SK-N-SH treated with all-trans-retinoic acid at 6 μM for 48 hours (cell line): Measurements from ENCODE around the gene SP7.

Experiments used
- ATAC-seq: fragments of 200-7000 bp; cut with Tn5 transposase; 3 replicates; pipeline ENCODE4 v1.9.1; 2020; ENCODE audit warnings: mild to moderate bottlenecking, moderate library complexity
- ARNTL ChIP-seq: fragments of 450-650 bp; formaldehyde crosslinking; IDR thresholded peaks from 2 replicates; pipeline ENCODE4 v1.5.0; 2020; ENCODE audit warnings: low read depth, mild to moderate bottlenecking, moderate library complexity, borderline replicate concordance
- BACH2 ChIP-seq: fragments of 250-450 bp; sonication (Bioruptor Pico); IDR thresholded peaks from 2 replicates; pipeline ENCODE4 v1.9.0; 2021; ENCODE audit warnings: mild to moderate bottlenecking, borderline replicate concordance
- CREB5 ChIP-seq: fragments of 250-450 bp; sonication (Bioruptor Pico); IDR thresholded peaks from 2 replicates; pipeline ENCODE4 v1.5.1; 2020; ENCODE audit warnings: low read depth, mild to moderate bottlenecking, moderate library complexity
- CSDC2 ChIP-seq: fragments of 250-450 bp; sonication (Bioruptor Pico); IDR thresholded peaks from 2 replicates; pipeline ENCODE4 v1.5.0; 2020; ENCODE audit warnings: mild to moderate bottlenecking, moderate library complexity
- CSRNP3 ChIP-seq: fragments of 250-450 bp; sonication (Bioruptor Pico); IDR thresholded peaks from 2 replicates; pipeline ENCODE4 v1.5.1; 2021; ENCODE audit warnings: mild to moderate bottlenecking, moderate library complexity
- ESRRG ChIP-seq: fragments of 250-450 bp; sonication (Bioruptor Pico); IDR thresholded peaks from 2 replicates; pipeline ENCODE4 v1.6.1; 2021; ENCODE audit warnings: mild to moderate bottlenecking
- GLIS3 ChIP-seq: fragments of 250-450 bp; sonication (Bioruptor Pico); IDR thresholded peaks from 2 replicates; pipeline ENCODE4 v1.5.0; 2020; ENCODE audit warnings: mild to moderate bottlenecking, moderate library complexity
- ISL1 ChIP-seq: fragments of 250-450 bp; sonication (Bioruptor Pico); IDR thresholded peaks from 2 replicates; pipeline ENCODE4 v2.1.2; 2022; ENCODE audit warnings: mild to moderate bottlenecking, moderate library complexity
- OSR1 ChIP-seq: fragments of 250-450 bp; sonication (Bioruptor Pico); IDR thresholded peaks from 2 replicates; pipeline ENCODE4 v1.8.0; 2022; ENCODE audit warnings: moderate library complexity, mild to moderate bottlenecking, inconsistent platforms
- POU6F1 ChIP-seq: fragments of 250-450 bp; sonication (Bioruptor Pico); IDR thresholded peaks from 2 replicates; pipeline ENCODE4 v1.8.0; 2021; ENCODE audit warnings: low read depth, mild to moderate bottlenecking, moderate library complexity, borderline replicate concordance
- PPARA ChIP-seq: fragments of 250-450 bp; sonication (Bioruptor Pico); IDR thresholded peaks from 2 replicates; pipeline ENCODE4 v1.5.0; 2020; ENCODE audit warnings: mild to moderate bottlenecking, borderline replicate concordance
- RARB ChIP-seq: fragments of 250-450 bp; sonication (Bioruptor Pico); IDR thresholded peaks from 2 replicates; pipeline ENCODE4 v1.8.0; 2021; ENCODE audit warnings: mild to moderate bottlenecking, moderate library complexity
- SNAI2 ChIP-seq: fragments of 250-450 bp; sonication (Bioruptor Pico); IDR thresholded peaks from 2 replicates; pipeline ENCODE4 v1.5.0; 2020; ENCODE audit warnings: mild to moderate bottlenecking, moderate library complexity
- TCF4 ChIP-seq: fragments of 250-450 bp; sonication (Bioruptor Pico); IDR thresholded peaks from 2 replicates; pipeline ENCODE4 v1.8.0; 2021; ENCODE audit warnings: mild to moderate bottlenecking, moderate library complexity, borderline replicate concordance
- TOX ChIP-seq: fragments of 250-450 bp; sonication (Bioruptor Pico); IDR thresholded peaks from 2 replicates; pipeline ENCODE4 v1.8.0; 2021; ENCODE audit warnings: mild to moderate bottlenecking, moderate library complexity, borderline replicate concordance
- TSHZ2 ChIP-seq: fragments of 250-450 bp; sonication (Bioruptor Pico); IDR thresholded peaks from 2 replicates; pipeline ENCODE4 v1.5.0; 2020; ENCODE audit warnings: mild to moderate bottlenecking, moderate library complexity
- ZC3H10 ChIP-seq: fragments of 250-450 bp; sonication (Bioruptor Pico); IDR thresholded peaks from 2 replicates; pipeline ENCODE4 v1.5.1; 2021; ENCODE audit warnings: mild to moderate bottlenecking, moderate library complexity
- ZFP30 ChIP-seq: fragments of 450-650 bp; formaldehyde crosslinking; IDR thresholded peaks from 2 replicates; pipeline ENCODE4 v1.5.0; 2022; ENCODE audit warnings: mild to moderate bottlenecking, moderate library complexity
- ZNF565 ChIP-seq: fragments of 450-650 bp; formaldehyde crosslinking; conservative IDR thresholded peaks from 2 replicates; pipeline ENCODE4 v1.5.0; 2020; ENCODE audit warnings: low read depth, mild to moderate bottlenecking, moderate library complexity
- ZNF70 ChIP-seq: fragments of 450-650 bp; formaldehyde crosslinking; IDR thresholded peaks from 2 replicates; pipeline ENCODE4 v1.5.0; 2020; ENCODE audit warnings: mild to moderate bottlenecking, moderate library complexity
- ZNF8 ChIP-seq: fragments of 450-650 bp; formaldehyde crosslinking; IDR thresholded peaks from 2 replicates; pipeline ENCODE4 v1.5.0; 2020; ENCODE audit warnings: mild to moderate bottlenecking, moderate library complexity
- TF ChIP-seq, protein P1 (sequence below): fragments of 250-450 bp; sonication (Bioruptor Pico); IDR thresholded peaks from 2 replicates; pipeline ENCODE4 v1.8.0; 2020; ENCODE audit warnings: mild to moderate bottlenecking, moderate library complexity, borderline replicate concordance

SP7 gene

GRCh38 chr12:53344824-53345485 lies 8.8 kb upstream of the SP7 start:
- peak; percentile 93 for ATAC-seq
- TF ChIP-seq CREB5 (CRISPR knock-in tag) (no peak), OSR1 (CRISPR knock-in tag) (no peak), ZNF70 (CRISPR knock-in tag) (no peak), POU6F1 (CRISPR knock-in tag) (no peak), GLIS3 (CRISPR knock-in tag) (no peak), ZNF565 (no peak), CSDC2 (CRISPR knock-in tag) (no peak), TOX (CRISPR knock-in tag) (no peak), ZNF8 (CRISPR knock-in tag) (no peak)
- TF ChIP-seq, protein P1, sequence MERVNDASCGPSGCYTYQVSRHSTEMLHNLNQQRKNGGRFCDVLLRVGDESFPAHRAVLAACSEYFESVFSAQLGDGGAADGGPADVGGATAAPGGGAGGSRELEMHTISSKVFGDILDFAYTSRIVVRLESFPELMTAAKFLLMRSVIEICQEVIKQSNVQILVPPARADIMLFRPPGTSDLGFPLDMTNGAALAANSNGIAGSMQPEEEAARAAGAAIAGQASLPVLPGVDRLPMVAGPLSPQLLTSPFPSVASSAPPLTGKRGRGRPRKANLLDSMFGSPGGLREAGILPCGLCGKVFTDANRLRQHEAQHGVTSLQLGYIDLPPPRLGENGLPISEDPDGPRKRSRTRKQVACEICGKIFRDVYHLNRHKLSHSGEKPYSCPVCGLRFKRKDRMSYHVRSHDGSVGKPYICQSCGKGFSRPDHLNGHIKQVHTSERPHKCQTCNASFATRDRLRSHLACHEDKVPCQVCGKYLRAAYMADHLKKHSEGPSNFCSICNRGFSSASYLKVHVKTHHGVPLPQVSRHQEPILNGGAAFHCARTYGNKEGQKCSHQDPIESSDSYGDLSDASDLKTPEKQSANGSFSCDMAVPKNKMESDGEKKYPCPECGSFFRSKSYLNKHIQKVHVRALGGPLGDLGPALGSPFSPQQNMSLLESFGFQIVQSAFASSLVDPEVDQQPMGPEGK: no peak
- TF ChIP-seq, all 23 proteins: peak for 0

- no peak for ATAC-seq
- TF ChIP-seq ZC3H10 (CRISPR knock-in tag) (no peak), ESRRG (CRISPR knock-in tag) (no peak), RARB (CRISPR knock-in tag) (no peak), CSRNP3 (CRISPR knock-in tag) (no peak), ZFP30 (no peak), PPARA (no peak), OSR1 (CRISPR knock-in tag) (no peak), ISL1 (CRISPR knock-in tag) (no peak), TCF4 (CRISPR knock-in tag) (no peak), POU6F1 (CRISPR knock-in tag) (no peak), SNAI2 (no peak), CREB5 (CRISPR knock-in tag) (no peak), CSDC2 (CRISPR knock-in tag) (no peak), BACH2 (no peak), TSHZ2 (CRISPR knock-in tag) (no peak), ARNTL (CRISPR knock-in tag) (no peak), TOX (CRISPR knock-in tag) (no peak), GLIS3 (CRISPR knock-in tag) (no peak)
- TF ChIP-seq, protein P1: no peak
Measured at GRCh38 chr12:53344487-53344823, 8.3 kb upstream of the SP7 start.
